ENCODE measurements around the gene HTR3C. TPM values are rescaled to one million over a fixed set of nuclear protein-coding genes. Genes with fewer than 3 reads are reported as not detected.
A peak's percentile ranks its signal among the peaks of the same experiment; 100 is the strongest.
"Not testable (repeated sequence)": the region's sequence is repeated elsewhere in the genome, so short reads cannot be mapped to it uniquely, and the experiment has no call there.

Gene HTR3C
- total RNA-seq, 6 experiments from 2014 or later = not detected

- H3K36me3 Mint-ChIP-seq (ENCODE audit: low read depth) = peaks cover 8% of the 10 kb centered on the region
- no peak for DNase-seq
- peak overlapping the region; percentile 80 for H3K27ac Mint-ChIP-seq
- peaks cover 13% of the 10 kb centered on the region for H3K27me3 Mint-ChIP-seq (ENCODE audit: insufficient read depth)
- peak overlapping the region; percentile 99 for H3K4me3 Mint-ChIP-seq
- TF ChIP-seq CTCF (IDR thresholded peaks at IDR 0.05) = peak; percentile 100
- no peaks in the 10 kb centered on the region for H3K9me3 Mint-ChIP-seq
- H3K4me1 Mint-ChIP-seq (ENCODE audit: low read depth) = peaks cover 34% of the 10 kb centered on the region
Observed at GRCh38 chr3:184016811-184017671, 35.8 kb upstream of the HTR3C start.

- H3K4me1 Mint-ChIP-seq (ENCODE audit: low read depth) = peaks cover 34% of the 10 kb centered on the region
- peaks cover under 1% of the 10 kb centered on the region; the same call in 1 of the 2 replicates for H3K36me3 Mint-ChIP-seq (ENCODE audit: low read depth)
- peak; percentile 72 for TF ChIP-seq CTCF (IDR thresholded peaks at IDR 0.05)
- H3K9me3 Mint-ChIP-seq = no peaks in the 10 kb centered on the region
- H3K4me3 Mint-ChIP-seq = peak within 1 kb of the TSS; percentile 99
- peaks cover 13% of the 10 kb centered on the region for H3K27me3 Mint-ChIP-seq (ENCODE audit: insufficient read depth)
- H3K27ac Mint-ChIP-seq = peak within 1 kb of the TSS; percentile 80
- peak; percentile 90 for DNase-seq
Observed at GRCh38 chr3:184017672-184018423, 35.0 kb upstream of the HTR3C start, which contains the start of gene ABCC5. Gene ABCC5 (minus strand): TSS chr3:184017884. CDS start chr3:184014392, 3,492 bp downstream.

- Mint-ChIP-seq H3K9me3 (no peaks in the 10 kb centered on the region), H3K36me3 (ENCODE audit: low read depth) (no peaks in the 10 kb centered on the region), H3K4me3 (peak overlapping the region; percentile 99), H3K4me1 (ENCODE audit: low read depth) (peaks cover 34% of the 10 kb centered on the region), H3K27ac (peak overlapping the region; percentile 80), H3K27me3 (ENCODE audit: insufficient read depth) (peaks cover 13% of the 10 kb centered on the region)
- TF ChIP-seq CTCF (IDR thresholded peaks at IDR 0.05) = no peak
- no peak for DNase-seq
Observed at GRCh38 chr3:184018424-184018973, 34.3 kb upstream of the HTR3C start.

- Mint-ChIP-seq H3K9me3 (no peaks in the 10 kb centered on the region), H3K27me3 (ENCODE audit: insufficient read depth) (peaks cover 26% of the 10 kb centered on the region), H3K27ac (no peak overlapping the region), H3K4me1 (ENCODE audit: low read depth) (peaks cover 7% of the 10 kb centered on the region), H3K4me3 (no peak overlapping the region), H3K36me3 (ENCODE audit: low read depth) (no peaks in the 10 kb centered on the region)
- no peak for DNase-seq
- no peak for TF ChIP-seq CTCF (IDR thresholded peaks at IDR 0.05)
Observed at GRCh38 chr3:184022323-184022722, 30.5 kb upstream of the HTR3C start.

GRCh38 chr3:184025256-184025655 is 27.6 kb upstream of the HTR3C start:
- H3K4me1 Mint-ChIP-seq (ENCODE audit: low read depth); H3K9me3 Mint-ChIP-seq; DNase-seq; H3K36me3 Mint-ChIP-seq (ENCODE audit: low read depth); H3K4me3 Mint-ChIP-seq; H3K27ac Mint-ChIP-seq: not testable (repeated sequence)
- H3K27me3 Mint-ChIP-seq (ENCODE audit: insufficient read depth) = peaks cover 23% of the 10 kb centered on the region

GRCh38 chr3:184028275-184028890 is 24.5 kb upstream of the HTR3C start:
- not testable (repeated sequence) for DNase-seq; H3K4me3 Mint-ChIP-seq; H3K4me1 Mint-ChIP-seq (ENCODE audit: low read depth); H3K9me3 Mint-ChIP-seq; H3K36me3 Mint-ChIP-seq (ENCODE audit: low read depth); H3K27ac Mint-ChIP-seq
- H3K27me3 Mint-ChIP-seq (ENCODE audit: insufficient read depth) = peaks cover 19% of the 10 kb centered on the region
